Measurements from ENCODE around the gene IL6ST.

DNA sequence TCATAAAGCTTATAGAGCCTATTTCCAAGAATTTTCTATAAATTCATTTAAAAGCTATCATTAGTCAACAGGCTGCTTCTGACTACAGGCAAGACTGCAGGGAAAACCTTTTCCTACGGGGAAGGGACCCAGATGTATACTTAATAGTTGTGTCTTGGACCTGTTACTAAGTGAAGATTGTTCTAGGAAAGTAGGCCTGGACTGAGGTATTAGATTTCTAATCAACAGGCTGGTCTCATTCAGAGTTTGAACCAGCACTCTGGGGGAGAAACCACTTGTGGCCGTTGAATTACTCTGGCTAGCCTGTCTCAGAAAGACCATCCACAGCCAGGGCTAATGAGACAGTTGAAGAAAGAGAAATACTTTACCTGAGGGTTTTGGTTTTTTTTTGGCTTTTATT, 60.0 kb downstream of the IL6ST start:
- TF ChIP-seq, protein P1, sequence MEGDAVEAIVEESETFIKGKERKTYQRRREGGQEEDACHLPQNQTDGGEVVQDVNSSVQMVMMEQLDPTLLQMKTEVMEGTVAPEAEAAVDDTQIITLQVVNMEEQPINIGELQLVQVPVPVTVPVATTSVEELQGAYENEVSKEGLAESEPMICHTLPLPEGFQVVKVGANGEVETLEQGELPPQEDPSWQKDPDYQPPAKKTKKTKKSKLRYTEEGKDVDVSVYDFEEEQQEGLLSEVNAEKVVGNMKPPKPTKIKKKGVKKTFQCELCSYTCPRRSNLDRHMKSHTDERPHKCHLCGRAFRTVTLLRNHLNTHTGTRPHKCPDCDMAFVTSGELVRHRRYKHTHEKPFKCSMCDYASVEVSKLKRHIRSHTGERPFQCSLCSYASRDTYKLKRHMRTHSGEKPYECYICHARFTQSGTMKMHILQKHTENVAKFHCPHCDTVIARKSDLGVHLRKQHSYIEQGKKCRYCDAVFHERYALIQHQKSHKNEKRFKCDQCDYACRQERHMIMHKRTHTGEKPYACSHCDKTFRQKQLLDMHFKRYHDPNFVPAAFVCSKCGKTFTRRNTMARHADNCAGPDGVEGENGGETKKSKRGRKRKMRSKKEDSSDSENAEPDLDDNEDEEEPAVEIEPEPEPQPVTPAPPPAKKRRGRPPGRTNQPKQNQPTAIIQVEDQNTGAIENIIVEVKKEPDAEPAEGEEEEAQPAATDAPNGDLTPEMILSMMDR (IDR thresholded peaks at IDR 0.05; ENCODE audit: borderline replicate concordance, extremely low read depth, low read length, poor library complexity, severe bottlenecking), result no peak
- TF ChIP-seq EZH2 (IDR thresholded peaks at IDR 0.05; ENCODE audit: borderline replicate concordance, low read depth, low read length, severe bottlenecking), result no peak
